ENCODE measurements around the gene SCNN1G.

Gene SCNN1G

DNA sequence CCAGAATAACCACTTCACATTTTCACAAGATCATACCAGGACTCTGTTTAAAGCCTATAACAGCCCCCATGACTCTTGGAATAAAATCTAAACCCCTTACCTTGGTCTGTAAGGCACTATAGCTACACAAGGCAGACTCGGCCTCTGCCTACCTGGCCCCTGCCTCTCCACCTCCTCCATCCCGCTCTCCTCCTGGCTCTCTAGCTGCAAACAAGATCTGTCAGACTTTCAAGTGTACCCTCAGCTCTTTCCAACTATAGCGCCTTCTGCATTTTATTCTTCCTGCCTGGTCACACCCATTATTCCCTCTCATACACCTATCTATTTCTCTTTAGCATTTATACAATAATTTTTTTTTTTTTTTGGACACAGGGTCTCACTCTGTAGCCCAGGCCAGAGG, 41.5 kb upstream of the SCNN1G start:
- H3K4me3 ChIP-seq (ENCODE audit: low read length, poor library complexity, severe bottlenecking) = no peak overlapping the region
- H3K9me2 ChIP-seq (replicated peaks; ENCODE audit: low read depth, low read length) = no peaks in the 10 kb centered on the region
- H2AFZ ChIP-seq (ENCODE audit: low read length) = no peak overlapping the region
- no peaks in the 10 kb centered on the region for H3K36me3 ChIP-seq (ENCODE audit: insufficient read depth, low read length)
- H3K9me3 ChIP-seq (ENCODE audit: insufficient read depth, low read depth, low read length) = no peaks in the 10 kb centered on the region; the same call in 1 of the 2 replicates
- H3K79me2 ChIP-seq (ENCODE audit: insufficient read depth, low read length) = peaks cover 38% of the 10 kb centered on the region
- H3K4me2 ChIP-seq (ENCODE audit: low read depth, low read length, poor library complexity, severe bottlenecking) = no peak overlapping the region
- H3K27me3 ChIP-seq (ENCODE audit: insufficient read depth, low read length, poor library complexity, severe bottlenecking) = no peaks in the 10 kb centered on the region
- no peaks in the 10 kb centered on the region for H3F3A ChIP-seq (ENCODE audit: low read depth)
- peaks cover 21% of the 10 kb centered on the region for H3K4me1 ChIP-seq (ENCODE audit: insufficient read depth, low read length, poor library complexity, severe bottlenecking)
- no peak overlapping the region for H3K9ac ChIP-seq (ENCODE audit: low read depth, low read length, poor library complexity, severe bottlenecking)
- peaks cover 8% of the 10 kb centered on the region for H4K20me1 ChIP-seq (ENCODE audit: insufficient read depth, low read length, poor library complexity, severe bottlenecking)
- TF ChIP-seq, protein P1, sequence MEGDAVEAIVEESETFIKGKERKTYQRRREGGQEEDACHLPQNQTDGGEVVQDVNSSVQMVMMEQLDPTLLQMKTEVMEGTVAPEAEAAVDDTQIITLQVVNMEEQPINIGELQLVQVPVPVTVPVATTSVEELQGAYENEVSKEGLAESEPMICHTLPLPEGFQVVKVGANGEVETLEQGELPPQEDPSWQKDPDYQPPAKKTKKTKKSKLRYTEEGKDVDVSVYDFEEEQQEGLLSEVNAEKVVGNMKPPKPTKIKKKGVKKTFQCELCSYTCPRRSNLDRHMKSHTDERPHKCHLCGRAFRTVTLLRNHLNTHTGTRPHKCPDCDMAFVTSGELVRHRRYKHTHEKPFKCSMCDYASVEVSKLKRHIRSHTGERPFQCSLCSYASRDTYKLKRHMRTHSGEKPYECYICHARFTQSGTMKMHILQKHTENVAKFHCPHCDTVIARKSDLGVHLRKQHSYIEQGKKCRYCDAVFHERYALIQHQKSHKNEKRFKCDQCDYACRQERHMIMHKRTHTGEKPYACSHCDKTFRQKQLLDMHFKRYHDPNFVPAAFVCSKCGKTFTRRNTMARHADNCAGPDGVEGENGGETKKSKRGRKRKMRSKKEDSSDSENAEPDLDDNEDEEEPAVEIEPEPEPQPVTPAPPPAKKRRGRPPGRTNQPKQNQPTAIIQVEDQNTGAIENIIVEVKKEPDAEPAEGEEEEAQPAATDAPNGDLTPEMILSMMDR (conservative IDR thresholded peaks at IDR 0.05; ENCODE audit: low read length) = no peak
- TF ChIP-seq EZH2phosphoT487 (IDR thresholded peaks at IDR 0.05; ENCODE audit: borderline replicate concordance) = no peak

GRCh38 chr16:23141500-23141899, 41.0 kb upstream of the SCNN1G start:
- H3K79me2 ChIP-seq (ENCODE audit: insufficient read depth, low read length) = peaks cover 36% of the 10 kb centered on the region
- H4K20me1 ChIP-seq (ENCODE audit: insufficient read depth, low read length, poor library complexity, severe bottlenecking) = peaks cover 8% of the 10 kb centered on the region
- H3K4me1 ChIP-seq (ENCODE audit: insufficient read depth, low read length, poor library complexity, severe bottlenecking) = peaks cover 23% of the 10 kb centered on the region
- no peak overlapping the region for H2AFZ ChIP-seq (ENCODE audit: low read length)
- H3F3A ChIP-seq (ENCODE audit: low read depth) = no peaks in the 10 kb centered on the region
- H3K9me3 ChIP-seq (ENCODE audit: insufficient read depth, low read depth, low read length) = no peaks in the 10 kb centered on the region; the same call in 1 of the 2 replicates
- no peak overlapping the region for H3K4me2 ChIP-seq (ENCODE audit: low read depth, low read length, poor library complexity, severe bottlenecking)
- no peak overlapping the region for H3K9ac ChIP-seq (ENCODE audit: low read depth, low read length, poor library complexity, severe bottlenecking)
- no peak for TF ChIP-seq EZH2phosphoT487 (IDR thresholded peaks at IDR 0.05; ENCODE audit: borderline replicate concordance)
- TF ChIP-seq, protein P1 (conservative IDR thresholded peaks at IDR 0.05; ENCODE audit: low read length) = no peak
- H3K4me3 ChIP-seq (ENCODE audit: low read length, poor library complexity, severe bottlenecking) = no peak overlapping the region
- H3K36me3 ChIP-seq (ENCODE audit: insufficient read depth, low read length) = no peaks in the 10 kb centered on the region
- no peaks in the 10 kb centered on the region for H3K27me3 ChIP-seq (ENCODE audit: insufficient read depth, low read length, poor library complexity, severe bottlenecking)
- H3K9me2 ChIP-seq (replicated peaks; ENCODE audit: low read depth, low read length) = no peaks in the 10 kb centered on the region

- Histone ChIP-seq H3K4me3 (ENCODE audit: low read length, poor library complexity, severe bottlenecking) (no peak overlapping the region), H3F3A (ENCODE audit: low read depth) (no peaks in the 10 kb centered on the region), H3K9ac (ENCODE audit: low read depth, low read length, poor library complexity, severe bottlenecking) (no peak overlapping the region), H3K4me1 (ENCODE audit: insufficient read depth, low read length, poor library complexity, severe bottlenecking) (peaks cover 27% of the 10 kb centered on the region), H3K36me3 (ENCODE audit: insufficient read depth, low read length) (no peaks in the 10 kb centered on the region), H4K20me1 (ENCODE audit: insufficient read depth, low read length, poor library complexity, severe bottlenecking) (peaks cover 8% of the 10 kb centered on the region), H3K79me2 (ENCODE audit: insufficient read depth, low read length) (peaks cover 30% of the 10 kb centered on the region), H3K9me2 (replicated peaks; ENCODE audit: low read depth, low read length) (no peaks in the 10 kb centered on the region), H3K4me2 (ENCODE audit: low read depth, low read length, poor library complexity, severe bottlenecking) (peak overlapping the region; percentile 21), H3K9me3 (ENCODE audit: insufficient read depth, low read depth, low read length) (no peaks in the 10 kb centered on the region), H3K27me3 (ENCODE audit: insufficient read depth, low read length, poor library complexity, severe bottlenecking) (no peaks in the 10 kb centered on the region), H2AFZ (ENCODE audit: low read length) (no peak overlapping the region)
- TF ChIP-seq, protein P1 (conservative IDR thresholded peaks at IDR 0.05; ENCODE audit: low read length) = no peak
- TF ChIP-seq EZH2phosphoT487 (IDR thresholded peaks at IDR 0.05; ENCODE audit: borderline replicate concordance) = no peak
Observed at GRCh38 chr16:23141959-23142740, 40.4 kb upstream of the SCNN1G start.

All from Loucy (cell line).